ENCODE results near the gene FNDC1.

DNA sequence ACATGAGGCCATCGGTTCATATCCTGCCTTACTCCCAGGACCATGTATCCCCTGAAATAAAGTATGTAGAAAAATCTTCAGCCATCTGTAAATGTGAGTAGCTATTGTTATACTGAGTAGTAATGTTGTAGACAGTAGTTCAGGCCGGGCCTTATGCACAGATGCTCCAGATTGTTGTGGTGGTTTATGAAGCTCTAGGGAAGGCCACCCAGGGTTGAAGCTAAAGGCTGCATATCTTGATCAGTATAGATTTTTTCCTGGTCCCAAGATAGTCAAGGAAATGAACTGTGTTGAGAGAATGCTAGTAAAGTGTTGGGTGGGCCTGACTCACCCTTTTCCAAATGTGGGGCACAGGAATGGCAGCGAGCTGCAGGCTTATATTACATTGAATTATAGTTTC is 81.4 kb downstream of the FNDC1 start:
- TF ChIP-seq, protein P1, sequence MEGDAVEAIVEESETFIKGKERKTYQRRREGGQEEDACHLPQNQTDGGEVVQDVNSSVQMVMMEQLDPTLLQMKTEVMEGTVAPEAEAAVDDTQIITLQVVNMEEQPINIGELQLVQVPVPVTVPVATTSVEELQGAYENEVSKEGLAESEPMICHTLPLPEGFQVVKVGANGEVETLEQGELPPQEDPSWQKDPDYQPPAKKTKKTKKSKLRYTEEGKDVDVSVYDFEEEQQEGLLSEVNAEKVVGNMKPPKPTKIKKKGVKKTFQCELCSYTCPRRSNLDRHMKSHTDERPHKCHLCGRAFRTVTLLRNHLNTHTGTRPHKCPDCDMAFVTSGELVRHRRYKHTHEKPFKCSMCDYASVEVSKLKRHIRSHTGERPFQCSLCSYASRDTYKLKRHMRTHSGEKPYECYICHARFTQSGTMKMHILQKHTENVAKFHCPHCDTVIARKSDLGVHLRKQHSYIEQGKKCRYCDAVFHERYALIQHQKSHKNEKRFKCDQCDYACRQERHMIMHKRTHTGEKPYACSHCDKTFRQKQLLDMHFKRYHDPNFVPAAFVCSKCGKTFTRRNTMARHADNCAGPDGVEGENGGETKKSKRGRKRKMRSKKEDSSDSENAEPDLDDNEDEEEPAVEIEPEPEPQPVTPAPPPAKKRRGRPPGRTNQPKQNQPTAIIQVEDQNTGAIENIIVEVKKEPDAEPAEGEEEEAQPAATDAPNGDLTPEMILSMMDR (IDR thresholded peaks at IDR 0.05) = no peak
- no peak for TF ChIP-seq ZFX (IDR thresholded peaks at IDR 0.05; ENCODE audit: borderline replicate concordance)
